Effector memory CD8-positive, alpha-beta T cell (primary cell): ENCODE data around the gene ADAMTS20.
"Not testable (repeated sequence)": the region's sequence is repeated elsewhere in the genome, so short reads cannot be mapped to it uniquely, and the experiment has no call there.

ENCODE experiments used
- ATAC-seq: fragments of 150-1000 bp; cut with Tn5 transposase; replicated peaks from 2 replicates; pipeline ENCODE4 v1.10.0; 2021; ENCODE audit warnings: mild to moderate bottlenecking, moderate library complexity
- DNase-seq, 3 experiments: peaks; one replicate each; pipeline ENCODE4 v3.0.0; 2021
- H3K27ac Mint-ChIP-seq, 2 donors: one replicate each; pipeline ENCODE4 v1.8.0; 2022; ENCODE audit warnings: mild to moderate bottlenecking in 2 of 2, mixed read lengths in 2 of 2, moderate library complexity in 2 of 2
- H3K27me3 Mint-ChIP-seq, 2 donors: one replicate each; pipeline ENCODE4 v1.8.0; 2022; ENCODE audit warnings: mixed read lengths in 2 of 2
- H3K36me3 Mint-ChIP-seq: one replicate; pipeline ENCODE4 v1.8.0; 2022; ENCODE audit warnings: mild to moderate bottlenecking, moderate library complexity, mixed read lengths; ENCODE audit not compliant: insufficient read depth
- H3K4me1 Mint-ChIP-seq, 2 donors: one replicate each; pipeline ENCODE4 v1.8.0; 2022; ENCODE audit warnings: low read depth in 2 of 2, mixed read lengths in 2 of 2
- H3K4me3 Mint-ChIP-seq, 2 donors: one replicate each; pipeline ENCODE4 v1.8.0; 2022; ENCODE audit warnings: mild to moderate bottlenecking in 2 of 2, mixed read lengths in 2 of 2, moderate library complexity in 2 of 2
- H3K9me3 Mint-ChIP-seq, 2 donors: one replicate each; pipeline ENCODE4 v1.8.0; 2022; ENCODE audit warnings: mixed read lengths in 2 of 2

ADAMTS20 gene

GRCh38 chr12:43362910-43363694, 188.9 kb downstream of the ADAMTS20 start:
- no peaks in the 10 kb centered on the region for H3K4me1 Mint-ChIP-seq
- DNase-seq (no peak), ATAC-seq (no peak)
- H3K9me3 Mint-ChIP-seq: peaks cover 3 to 8% of the 10 kb centered on the region in 2 donors
- no peak overlapping the region for H3K4me3 Mint-ChIP-seq
- no peak overlapping the region for H3K27ac Mint-ChIP-seq
- no peaks in the 10 kb centered on the region for H3K27me3 Mint-ChIP-seq
- H3K36me3 Mint-ChIP-seq: peaks cover 2% of the 10 kb centered on the region

GRCh38 chr12:43361031-43361710, 190.8 kb downstream of the ADAMTS20 start:
- ATAC-seq (no peak), DNase-seq (no peak)
- H3K27me3 Mint-ChIP-seq: no peaks in the 10 kb centered on the region
- peaks cover 3 to 8% of the 10 kb centered on the region in 2 donors for H3K9me3 Mint-ChIP-seq
- H3K27ac Mint-ChIP-seq: no peak overlapping the region
- H3K36me3 Mint-ChIP-seq: peaks cover 2% of the 10 kb centered on the region
- H3K4me1 Mint-ChIP-seq: no peaks in the 10 kb centered on the region
- no peak overlapping the region for H3K4me3 Mint-ChIP-seq

- H3K4me3 Mint-ChIP-seq, H3K27ac Mint-ChIP-seq, H3K4me1 Mint-ChIP-seq, DNase-seq, H3K27me3 Mint-ChIP-seq, ATAC-seq, H3K36me3 Mint-ChIP-seq, H3K9me3 Mint-ChIP-seq: not testable (repeated sequence)
Observed at GRCh38 chr12:43360001-43360400, 192.0 kb downstream of the ADAMTS20 start.

GRCh38 chr12:43357141-43357540, 194.9 kb downstream of the ADAMTS20 start:
- ATAC-seq (no peak), DNase-seq (no peak)
- Mint-ChIP-seq H3K36me3 (no peaks in the 10 kb centered on the region), H3K4me1 (no peaks in the 10 kb centered on the region), H3K4me3 (no peak overlapping the region), H3K9me3 (peaks cover 0 to 4% of the 10 kb centered on the region in 2 donors), H3K27me3 (no peaks in the 10 kb centered on the region), H3K27ac (no peak overlapping the region)

- H3K4me1 Mint-ChIP-seq: no peaks in the 10 kb centered on the region
- DNase-seq (no peak), ATAC-seq (no peak)
- no peak overlapping the region for H3K4me3 Mint-ChIP-seq
- H3K27ac Mint-ChIP-seq: no peak overlapping the region
- H3K27me3 Mint-ChIP-seq: no peaks in the 10 kb centered on the region
- no peaks in the 10 kb centered on the region for H3K9me3 Mint-ChIP-seq
- H3K36me3 Mint-ChIP-seq: no peaks in the 10 kb centered on the region
Observed at GRCh38 chr12:43352001-43352400, 200.0 kb downstream of the ADAMTS20 start.

- H3K9me3 Mint-ChIP-seq: no peaks in the 10 kb centered on the region
- H3K27me3 Mint-ChIP-seq: no peaks in the 10 kb centered on the region
- no peaks in the 10 kb centered on the region for H3K4me1 Mint-ChIP-seq
- no peak for ATAC-seq
- DNase-seq: no peak
- no peaks in the 10 kb centered on the region for H3K36me3 Mint-ChIP-seq
- H3K4me3 Mint-ChIP-seq: no peak overlapping the region
- no peak overlapping the region for H3K27ac Mint-ChIP-seq
Observed at GRCh38 chr12:43349863-43350262, 202.1 kb downstream of the ADAMTS20 start.

GRCh38 chr12:43348221-43348620, 203.8 kb downstream of the ADAMTS20 start:
- Mint-ChIP-seq H3K36me3 (no peaks in the 10 kb centered on the region), H3K27me3 (no peaks in the 10 kb centered on the region), H3K9me3 (peaks cover 0 to 1% of the 10 kb centered on the region in 2 donors), H3K4me3 (no peak overlapping the region), H3K27ac (no peak overlapping the region), H3K4me1 (no peaks in the 10 kb centered on the region)
- DNase-seq: no peak
- ATAC-seq: no peak

GRCh38 chr12:43347026-43347425, 205.0 kb downstream of the ADAMTS20 start:
- Mint-ChIP-seq H3K4me3 (no peak overlapping the region), H3K36me3 (no peaks in the 10 kb centered on the region), H3K27ac (no peak overlapping the region), H3K9me3 (peaks cover 0 to 1% of the 10 kb centered on the region in 2 donors), H3K27me3 (no peaks in the 10 kb centered on the region), H3K4me1 (no peaks in the 10 kb centered on the region)
- DNase-seq (no peak), ATAC-seq (no peak)

GRCh38 chr12:43345023-43345422, 207.0 kb downstream of the ADAMTS20 start:
- ATAC-seq (no peak), DNase-seq (no peak)
- Mint-ChIP-seq H3K27me3 (no peaks in the 10 kb centered on the region), H3K9me3 (peaks cover 0 to 3% of the 10 kb centered on the region in 2 donors), H3K27ac (no peak overlapping the region), H3K4me3 (no peak overlapping the region), H3K36me3 (no peaks in the 10 kb centered on the region), H3K4me1 (no peaks in the 10 kb centered on the region)

- H3K4me3 Mint-ChIP-seq, H3K4me1 Mint-ChIP-seq, ATAC-seq, DNase-seq, H3K27ac Mint-ChIP-seq, H3K9me3 Mint-ChIP-seq, H3K36me3 Mint-ChIP-seq, H3K27me3 Mint-ChIP-seq: not testable (repeated sequence)
Observed at GRCh38 chr12:43341785-43342313, 210.2 kb downstream of the ADAMTS20 start.

GRCh38 chr12:43338848-43339526, 213.0 kb downstream of the ADAMTS20 start:
- DNase-seq: no peak
- H3K9me3 Mint-ChIP-seq: peaks cover 0 to 3% of the 10 kb centered on the region in 2 donors
- no peak for ATAC-seq
- H3K27me3 Mint-ChIP-seq: no peaks in the 10 kb centered on the region
- no peak overlapping the region for H3K4me3 Mint-ChIP-seq
- H3K4me1 Mint-ChIP-seq: no peaks in the 10 kb centered on the region
- no peak overlapping the region for H3K27ac Mint-ChIP-seq
- no peaks in the 10 kb centered on the region for H3K36me3 Mint-ChIP-seq

GRCh38 chr12:43337571-43338444, 214.2 kb downstream of the ADAMTS20 start:
- Mint-ChIP-seq H3K9me3 (peaks cover 0 to 2% of the 10 kb centered on the region in 2 donors), H3K27ac (no peak overlapping the region), H3K36me3 (no peaks in the 10 kb centered on the region), H3K4me1 (no peaks in the 10 kb centered on the region), H3K27me3 (no peaks in the 10 kb centered on the region), H3K4me3 (no peak overlapping the region)
- DNase-seq (no peak), ATAC-seq (no peak)
